Hippocampal formation (tissue), 2 donors: ENCODE results near the gene MS4A8.
"Not testable (repeated sequence)": the region's sequence is repeated elsewhere in the genome, so short reads cannot be mapped to it uniquely, and the experiment has no call there.

Experiments used
- DNase-seq, 2 donors: peaks; one replicate each; lab custom pipeline; 2025; lab: John Stamatoyannopoulos, UW

MS4A8 gene

DNA sequence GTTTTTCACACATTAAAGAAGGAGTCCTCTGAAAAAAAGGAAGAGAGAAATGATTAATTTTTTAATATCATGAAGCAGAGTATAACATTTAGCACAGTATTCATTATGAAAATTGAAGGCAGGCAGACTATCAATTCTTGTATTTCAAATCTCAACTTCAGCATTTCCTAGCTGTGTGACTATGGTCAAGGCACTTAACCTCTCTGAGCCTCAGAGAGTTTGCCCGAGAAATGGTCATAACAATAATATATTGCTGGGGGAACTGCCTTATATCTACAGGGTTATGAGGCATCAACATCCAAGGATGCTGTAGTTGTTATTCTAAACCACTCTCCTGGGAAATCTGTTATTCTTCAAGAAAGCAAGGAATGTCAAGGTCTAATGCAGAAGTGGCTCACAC, 26.2 kb downstream of the MS4A8 start:
- DNase-seq: no peak

DNA sequence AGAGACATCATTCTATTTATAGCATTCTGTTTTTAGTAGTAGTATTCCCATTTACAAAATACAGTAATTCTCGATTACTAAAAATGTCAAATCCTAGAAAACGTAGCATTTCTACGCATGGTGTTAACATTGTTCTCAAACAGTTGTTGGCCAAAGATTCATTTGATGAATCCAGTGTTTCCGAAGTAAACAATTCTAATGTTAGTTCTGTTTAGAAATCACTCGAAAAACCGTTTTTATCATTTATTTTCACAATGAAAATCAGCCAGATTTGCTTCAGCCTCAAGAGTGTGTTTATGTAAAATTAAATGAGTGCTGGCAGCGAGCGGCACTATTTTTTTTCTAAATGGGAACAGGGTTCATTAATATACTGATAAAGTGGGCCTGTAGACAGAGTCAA, 32.2 kb downstream of the MS4A8 start:
- no peak for DNase-seq

DNA sequence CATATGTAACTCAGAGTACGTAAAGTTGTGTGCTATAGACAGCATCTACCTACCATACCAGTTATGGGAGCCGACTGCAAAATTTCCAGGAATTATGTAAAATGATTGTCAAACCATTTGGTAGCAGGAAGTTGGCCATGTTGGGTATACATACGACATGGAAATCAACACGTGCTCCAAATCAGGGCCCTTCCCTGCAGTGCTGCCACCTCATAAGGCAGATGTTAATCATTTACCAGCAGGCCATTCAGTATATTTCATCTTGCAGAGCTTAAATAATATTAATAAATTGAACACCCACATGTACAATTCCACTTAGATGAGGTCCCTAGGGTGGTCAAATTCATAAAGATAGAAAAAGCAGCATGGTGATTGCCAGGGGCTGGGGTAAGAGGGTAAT, 34.9 kb downstream of the MS4A8 start:
- no peak for DNase-seq

DNA sequence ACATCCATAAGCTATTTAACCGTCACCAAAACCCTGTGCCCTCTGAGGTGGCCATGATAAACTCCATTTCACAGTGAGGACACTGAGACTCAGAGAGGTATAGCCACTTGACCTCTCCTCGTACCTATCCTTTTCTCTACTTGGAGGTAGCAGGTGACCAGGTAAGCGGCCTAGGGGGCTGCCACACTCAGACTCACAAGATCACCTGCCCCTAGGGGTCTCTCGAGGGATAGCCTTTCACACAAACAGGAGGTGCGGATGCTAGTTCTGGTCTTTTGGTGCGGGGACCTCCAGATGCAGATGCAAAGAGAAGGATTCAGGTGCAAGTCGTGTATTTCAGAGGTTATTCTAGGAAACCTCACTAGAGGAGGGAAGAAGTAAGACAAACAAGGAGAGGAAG, 39.7 kb downstream of the MS4A8 start:
- DNase-seq: no peak

DNA sequence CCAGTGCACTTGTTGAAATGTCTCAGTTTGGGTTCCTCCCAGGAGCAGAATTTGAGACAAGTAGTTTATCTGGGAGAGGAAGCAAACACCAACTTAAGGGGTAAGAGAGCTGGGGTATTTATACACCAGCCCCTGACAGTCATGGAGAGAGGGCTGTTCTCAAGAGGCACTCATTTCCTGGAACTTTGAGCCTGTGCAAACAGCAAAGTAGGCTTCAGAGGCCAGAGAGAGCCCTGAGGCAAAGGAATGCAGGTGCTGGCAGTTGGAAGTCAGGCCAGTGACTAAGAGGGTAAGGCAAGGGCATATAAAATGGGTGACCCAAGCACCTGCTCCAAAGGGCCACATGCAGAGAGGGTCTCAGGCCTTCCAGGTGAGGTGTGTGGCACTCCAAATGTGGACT, 41.2 kb downstream of the MS4A8 start:
- no peak for DNase-seq

DNA sequence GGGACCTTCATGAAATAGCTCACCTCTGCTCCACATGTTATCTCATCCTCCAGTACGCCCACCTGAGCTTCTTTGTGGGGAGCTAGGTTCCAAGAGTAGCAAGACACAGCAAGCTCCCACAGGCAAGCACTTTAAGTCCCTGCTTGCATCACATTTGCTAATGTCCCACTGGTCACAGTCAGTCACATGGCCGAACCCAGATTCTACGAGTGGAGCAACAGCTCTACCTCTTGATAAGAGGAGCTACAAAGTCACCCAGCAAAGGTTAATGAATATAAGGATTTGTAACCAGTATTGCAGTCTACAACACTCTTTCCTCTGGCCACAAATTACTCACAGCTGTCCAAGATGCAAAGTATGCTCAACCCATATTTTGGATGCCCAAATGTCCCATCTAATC, 42.0 kb downstream of the MS4A8 start:
- no peak for DNase-seq

DNA sequence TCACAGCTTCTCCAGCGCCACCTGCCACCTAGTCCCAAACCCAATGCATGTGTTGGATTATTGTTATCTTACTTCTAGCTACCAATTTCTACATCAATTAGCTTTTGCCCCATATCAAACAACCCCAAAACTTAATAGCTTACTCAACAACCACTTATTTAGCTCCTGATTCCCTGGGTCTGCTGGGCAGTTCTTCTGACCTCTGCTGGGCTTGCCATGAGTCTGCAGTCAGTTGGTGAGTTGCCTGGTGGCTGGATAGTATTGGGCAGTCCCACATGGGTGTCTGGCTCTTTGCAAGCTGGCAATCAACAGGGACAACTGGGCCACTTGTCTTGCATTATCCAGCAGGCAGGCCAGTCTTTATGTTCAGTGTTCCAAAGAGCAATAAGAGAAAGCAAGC, 43.6 kb downstream of the MS4A8 start:
- no peak for DNase-seq

DNA sequence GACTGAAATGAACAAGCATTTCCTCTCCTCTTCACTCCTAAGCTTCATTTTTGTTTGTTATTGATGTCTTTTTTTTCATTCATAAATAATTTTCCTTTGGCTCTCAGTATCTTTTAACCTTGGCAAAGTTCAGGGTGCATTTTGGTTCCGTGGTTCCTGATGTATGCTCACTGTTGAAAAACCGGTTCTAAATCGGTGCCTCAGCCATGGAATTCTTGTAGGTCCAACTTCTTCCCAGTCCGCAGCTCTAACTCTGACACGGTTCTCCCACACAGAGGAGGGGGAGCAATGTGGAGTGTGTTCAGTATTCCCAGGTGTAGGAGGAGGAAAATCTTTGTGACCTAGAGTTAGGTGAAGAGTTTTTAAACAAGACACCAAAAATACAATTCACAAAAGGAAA, 44.7 kb downstream of the MS4A8 start:
- DNase-seq: no peak

DNA sequence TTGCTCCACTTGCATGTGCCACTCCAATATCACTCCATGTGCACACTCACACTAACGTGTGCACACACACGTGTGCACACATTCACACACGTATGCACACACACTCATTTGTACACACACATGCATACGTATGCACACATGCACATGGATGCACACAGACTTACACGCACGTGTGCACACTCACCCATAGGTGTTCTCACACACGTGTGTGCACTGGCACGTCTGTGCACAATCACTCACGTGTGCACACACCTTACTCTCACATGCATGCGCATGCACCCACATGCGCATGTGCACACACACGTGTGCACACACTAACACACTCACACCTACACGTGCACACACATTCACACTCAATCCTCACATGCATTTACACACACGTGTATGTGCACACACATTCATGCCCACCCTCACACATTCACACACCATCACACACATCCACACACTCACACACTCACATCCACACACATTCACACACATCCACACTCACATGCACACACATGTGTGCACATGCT, 48.0 kb downstream of the MS4A8 start:
- no peak for DNase-seq

DNA sequence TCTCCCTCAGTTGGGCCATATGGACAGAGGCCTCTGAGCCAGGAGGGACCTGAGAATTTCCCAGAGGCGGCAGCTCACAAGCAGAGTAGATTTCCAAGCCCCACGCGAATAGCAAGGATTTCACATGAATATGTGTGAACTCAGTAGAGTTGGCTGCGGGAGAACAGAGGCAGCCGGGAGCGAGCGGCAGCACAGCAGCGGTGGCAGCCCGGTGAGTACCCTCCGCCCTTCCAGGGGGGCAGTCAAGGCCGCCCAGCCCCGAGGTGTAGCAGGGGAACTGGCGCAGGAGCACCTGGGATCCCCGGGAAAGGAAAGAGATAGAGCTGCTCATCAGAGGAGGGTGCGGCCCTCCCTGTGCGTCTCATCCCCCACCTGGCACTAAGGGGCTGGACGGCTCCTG, 48.8 kb downstream of the MS4A8 start:
- no peak for DNase-seq

DNA sequence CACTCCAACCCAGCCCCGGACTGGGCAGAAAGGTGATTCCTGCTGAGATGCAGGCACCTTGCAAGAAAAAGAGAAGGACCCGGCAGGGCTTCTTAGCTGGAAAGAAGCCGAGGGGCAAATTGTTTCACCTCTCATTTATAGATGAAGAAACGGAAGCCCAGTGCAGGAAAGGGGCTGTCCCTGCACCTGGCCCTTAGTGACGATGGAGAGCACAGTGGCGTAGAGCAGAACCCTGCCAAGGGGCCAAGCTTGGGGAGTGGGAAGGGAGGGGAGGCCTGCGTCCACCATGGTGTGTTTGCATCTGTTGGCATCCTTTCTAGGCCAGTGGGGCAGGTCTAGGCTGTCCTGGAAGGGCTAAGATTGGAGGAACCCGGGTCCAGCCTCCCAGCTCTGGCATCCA, 49.4 kb downstream of the MS4A8 start:
- DNase-seq: no peak

DNA sequence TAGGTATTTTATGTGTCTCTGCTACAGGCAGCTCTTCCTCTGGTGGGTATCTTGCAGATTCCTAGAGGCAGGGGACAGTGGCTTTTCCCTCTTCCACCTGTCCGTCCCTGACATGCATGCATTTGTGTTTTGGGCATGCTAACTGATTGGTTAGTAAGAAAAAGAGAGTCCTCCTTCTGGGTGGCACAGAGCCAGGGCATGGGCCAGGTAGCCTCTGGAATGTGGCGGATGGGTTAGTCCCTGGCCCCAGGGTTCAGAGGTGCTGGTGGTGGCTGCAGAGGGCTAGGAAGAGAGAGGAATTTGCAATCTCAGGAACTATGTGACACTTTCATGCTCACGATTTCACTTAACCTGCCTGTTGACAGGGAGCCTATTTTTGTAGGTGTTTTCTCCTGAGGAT, 51.5 kb downstream of the MS4A8 start:
- DNase-seq: no peak

DNA sequence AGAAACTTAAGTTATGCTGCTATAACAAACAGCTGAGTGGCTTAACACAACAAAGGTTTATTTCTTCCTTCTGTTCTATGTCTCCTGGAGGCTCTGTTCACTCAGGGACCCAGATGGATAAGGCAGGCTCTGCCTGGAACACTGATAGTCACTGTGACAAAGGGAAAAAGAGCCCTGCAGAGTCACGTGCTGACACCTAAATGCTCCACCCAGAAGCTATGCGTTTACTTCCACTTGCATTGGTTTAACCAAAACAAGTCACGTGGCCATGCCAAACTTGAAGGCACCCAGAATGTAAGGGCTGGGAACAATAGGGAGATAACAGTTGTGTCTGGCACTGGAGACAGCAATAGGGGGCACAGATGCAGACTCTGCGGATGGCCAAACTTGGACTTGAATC, 53.9 kb downstream of the MS4A8 start:
- no peak for DNase-seq

DNA sequence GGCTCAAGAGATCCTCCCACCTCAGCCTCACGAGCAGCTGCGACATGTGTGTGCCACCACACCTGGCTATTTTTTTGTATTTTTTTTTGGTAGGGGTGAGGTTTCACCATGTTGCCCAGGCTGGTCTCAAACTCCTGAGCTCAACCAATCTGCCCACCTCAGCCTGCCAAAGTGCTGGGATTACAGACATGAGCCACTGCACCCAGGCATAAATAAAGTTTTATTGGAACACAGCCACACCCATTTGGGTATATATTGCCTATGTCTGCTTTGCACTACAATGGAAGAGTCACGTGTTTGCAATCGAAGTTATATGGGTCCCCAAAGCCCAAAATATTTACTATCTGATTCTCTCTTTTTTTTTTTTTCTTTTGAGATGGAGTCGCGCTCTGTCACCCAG, 55.5 kb downstream of the MS4A8 start:
- no peak for DNase-seq

DNA sequence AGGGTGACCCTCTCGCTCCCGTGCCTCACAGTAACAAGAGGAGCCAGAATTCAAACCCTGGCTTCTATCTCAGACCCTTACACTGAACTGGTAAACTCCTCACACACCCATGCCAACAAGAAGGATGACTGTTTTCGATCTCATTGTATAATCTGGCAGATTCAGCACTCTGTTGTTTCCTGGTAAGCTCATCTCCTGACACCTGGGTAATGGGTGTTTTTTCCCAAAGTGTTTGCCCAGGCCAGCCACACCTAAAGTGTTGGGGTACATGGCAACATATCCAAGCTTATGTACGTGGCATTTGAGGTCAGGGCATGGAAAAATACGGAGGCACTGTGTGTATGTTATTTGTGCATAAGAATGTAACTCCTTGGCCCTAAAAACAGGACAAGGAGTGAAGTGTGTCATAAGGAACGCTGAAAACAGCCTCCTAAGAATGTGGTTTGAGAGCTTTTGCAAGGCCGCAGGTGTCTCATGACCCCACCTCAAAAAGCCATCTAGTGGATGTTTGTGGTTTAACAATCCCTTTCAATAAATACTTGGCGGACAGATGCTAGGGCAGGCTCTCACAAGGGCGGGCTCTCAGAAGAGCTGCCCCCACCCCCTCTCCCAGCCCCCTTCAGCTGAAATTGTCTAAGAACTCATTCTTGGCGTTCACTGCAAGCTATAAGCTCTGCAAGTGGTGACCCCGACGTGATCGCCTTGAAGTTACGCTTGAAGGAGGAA, 57.1 kb downstream of the MS4A8 start, which contains the start of gene MS4A15:
MS4A15 (plus strand) TSS at position 561 of the 726 bp plus-strand sequence. CDS start 6,867 bp downstream, outside the sequence.
- DNase-seq: no peak

DNA sequence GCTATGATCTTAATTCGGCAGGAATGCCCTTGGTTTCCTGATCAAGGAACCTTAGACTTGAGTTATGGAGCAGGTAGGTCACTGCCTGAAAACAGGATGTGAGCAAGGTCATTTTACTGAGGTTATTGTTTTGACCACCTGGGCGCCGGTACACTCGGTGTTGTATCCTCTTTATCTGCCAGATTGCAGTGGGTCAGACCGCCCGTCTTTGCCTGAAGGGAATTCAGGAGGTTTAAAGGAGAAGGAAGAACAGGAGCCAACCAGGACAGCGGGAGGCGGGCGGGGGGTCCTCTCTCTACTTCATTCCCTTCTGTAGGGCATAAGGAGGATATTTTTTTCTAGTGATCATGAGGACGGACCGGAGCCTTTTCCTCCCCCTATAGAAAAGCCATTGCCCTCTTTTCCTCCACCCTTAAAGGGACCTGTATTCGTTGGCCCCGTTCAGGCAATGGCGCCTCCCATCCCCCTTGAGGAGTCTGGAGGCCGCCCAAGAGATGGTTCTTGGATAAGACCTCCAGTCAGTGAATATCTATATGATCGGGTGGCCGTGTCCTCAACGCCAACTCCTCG, 57.9 kb downstream of the MS4A8 start:
- no peak for DNase-seq

DNA sequence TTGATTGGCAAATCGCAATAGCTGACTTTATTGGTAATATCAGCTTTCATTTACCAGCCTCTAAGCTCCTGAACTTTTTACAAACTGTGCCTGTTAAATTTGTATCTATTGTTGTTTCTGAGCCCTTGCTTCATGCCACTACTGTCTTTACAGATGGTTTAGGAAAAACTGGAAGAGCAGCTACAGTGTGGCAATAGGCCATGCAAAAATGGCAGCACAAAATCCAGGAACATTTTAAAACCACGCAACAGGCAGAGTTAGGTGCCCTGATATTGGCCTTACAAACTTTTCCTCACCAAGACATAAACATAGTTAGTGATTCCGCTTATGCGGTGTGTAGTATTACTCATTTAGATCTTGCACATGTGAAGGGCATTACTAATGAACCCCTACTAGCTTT, 59.3 kb downstream of the MS4A8 start:
- DNase-seq: not testable (repeated sequence)

DNA sequence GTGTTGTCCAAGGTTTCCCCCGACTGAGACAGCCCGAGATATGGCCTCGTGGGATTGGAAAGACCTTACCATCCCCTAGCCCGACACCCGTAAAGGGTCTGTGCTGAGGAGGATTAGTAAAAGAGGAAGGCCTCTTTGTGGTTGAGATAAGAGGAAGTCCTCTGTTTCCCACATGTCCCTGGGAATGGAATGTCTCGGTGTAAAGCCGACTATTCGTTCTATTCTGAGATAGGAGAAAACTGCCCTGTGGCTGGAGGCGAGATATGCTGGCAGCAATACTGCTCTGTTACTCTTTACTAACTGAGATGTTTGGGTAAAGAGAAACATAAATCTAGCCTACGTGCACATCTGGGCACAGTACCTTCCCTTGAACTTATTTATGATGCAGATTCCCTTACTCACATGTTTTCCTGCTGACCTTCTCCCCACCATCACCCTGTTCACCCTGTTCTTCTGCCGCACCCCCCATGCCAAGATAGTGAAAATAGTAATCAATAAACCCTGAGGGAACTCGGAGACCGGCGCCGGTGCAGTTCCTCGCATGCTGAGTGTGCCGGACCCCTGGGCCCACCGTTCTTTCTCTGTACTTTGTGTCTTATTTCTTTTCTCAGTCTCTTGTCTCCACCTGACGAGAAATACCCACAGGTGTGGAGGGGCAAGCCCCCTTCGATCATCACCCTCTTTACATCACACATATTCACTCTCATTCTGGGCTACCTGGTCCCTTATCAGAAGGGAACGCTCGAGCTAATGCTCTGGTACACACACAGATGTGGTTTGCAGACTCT, 60.2 kb downstream of the MS4A8 start:
- DNase-seq: not testable (repeated sequence)

DNA sequence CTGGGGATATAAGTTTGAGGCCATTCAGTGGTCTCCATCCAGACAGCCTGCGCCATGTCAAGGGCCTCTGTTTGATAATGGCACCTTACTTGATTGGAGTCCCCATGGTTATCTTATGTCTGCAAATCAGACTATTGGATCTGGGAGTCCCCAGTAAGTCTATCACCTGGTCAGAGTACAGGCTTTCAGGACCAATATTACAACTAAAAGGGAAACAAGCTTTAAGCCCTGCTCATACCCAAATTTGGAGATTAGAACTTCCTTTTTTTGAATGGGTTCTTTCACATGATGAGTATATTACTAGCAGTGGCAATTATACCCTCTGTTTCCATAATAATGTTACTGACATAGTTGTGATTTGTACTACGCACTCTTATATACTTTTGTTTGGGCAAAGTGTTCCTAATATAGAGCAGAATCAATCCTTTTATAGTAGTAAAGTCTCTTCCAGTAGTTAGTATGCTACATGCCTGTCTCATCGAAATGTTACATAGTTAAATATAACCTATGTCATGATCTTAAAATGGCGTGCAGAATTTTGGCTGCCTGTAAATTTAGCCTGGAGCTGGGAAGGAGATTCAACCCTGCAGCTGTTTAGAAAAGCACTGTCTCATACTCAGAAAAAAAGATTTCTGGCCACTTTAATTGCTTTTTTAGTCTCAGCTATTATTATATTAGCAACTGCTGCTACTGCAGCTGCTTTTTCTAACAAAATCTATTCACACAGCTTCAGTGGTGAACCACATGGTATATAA, 62.2 kb downstream of the MS4A8 start:
- no peak for DNase-seq

DNA sequence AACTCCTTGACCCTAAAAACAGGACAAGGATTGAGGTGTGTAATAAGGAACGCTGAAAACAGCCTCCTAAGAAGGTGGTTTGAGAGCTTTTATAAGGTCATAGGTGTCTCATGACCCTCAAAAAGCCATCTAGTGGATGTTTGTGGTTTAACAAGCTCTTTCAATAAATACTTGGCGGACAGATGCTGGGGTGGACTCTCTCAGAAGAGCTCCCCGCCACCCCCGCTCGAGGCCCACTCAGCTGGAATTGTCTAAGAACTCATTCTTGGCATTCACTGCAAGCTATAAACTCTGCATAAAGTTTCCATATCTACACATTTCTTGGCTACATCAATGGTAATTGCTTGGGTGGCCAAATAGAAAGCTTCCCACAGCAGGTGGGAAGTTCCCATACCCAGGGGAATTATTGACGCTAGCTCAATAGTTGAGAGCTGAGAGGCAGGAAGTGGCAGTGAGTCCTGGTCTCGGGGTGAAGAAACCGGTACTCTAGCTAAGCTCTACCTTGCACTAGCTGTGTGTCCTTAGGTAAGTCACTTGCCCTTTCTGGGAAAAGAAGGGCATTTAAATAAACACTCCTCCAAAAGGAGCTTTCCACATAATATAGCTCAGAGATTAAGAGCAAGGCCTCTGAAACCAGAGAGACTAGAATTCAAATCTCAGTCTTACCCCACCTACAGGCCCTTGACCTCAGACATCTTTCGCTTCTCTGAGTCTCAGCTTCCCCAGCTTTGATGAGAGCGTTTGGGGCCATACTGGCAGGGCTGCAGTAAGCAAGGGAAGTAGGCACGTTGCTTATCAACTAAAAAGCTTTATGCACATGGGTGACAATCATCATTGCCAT, 63.7 kb downstream of the MS4A8 start:
- no peak for DNase-seq

DNA sequence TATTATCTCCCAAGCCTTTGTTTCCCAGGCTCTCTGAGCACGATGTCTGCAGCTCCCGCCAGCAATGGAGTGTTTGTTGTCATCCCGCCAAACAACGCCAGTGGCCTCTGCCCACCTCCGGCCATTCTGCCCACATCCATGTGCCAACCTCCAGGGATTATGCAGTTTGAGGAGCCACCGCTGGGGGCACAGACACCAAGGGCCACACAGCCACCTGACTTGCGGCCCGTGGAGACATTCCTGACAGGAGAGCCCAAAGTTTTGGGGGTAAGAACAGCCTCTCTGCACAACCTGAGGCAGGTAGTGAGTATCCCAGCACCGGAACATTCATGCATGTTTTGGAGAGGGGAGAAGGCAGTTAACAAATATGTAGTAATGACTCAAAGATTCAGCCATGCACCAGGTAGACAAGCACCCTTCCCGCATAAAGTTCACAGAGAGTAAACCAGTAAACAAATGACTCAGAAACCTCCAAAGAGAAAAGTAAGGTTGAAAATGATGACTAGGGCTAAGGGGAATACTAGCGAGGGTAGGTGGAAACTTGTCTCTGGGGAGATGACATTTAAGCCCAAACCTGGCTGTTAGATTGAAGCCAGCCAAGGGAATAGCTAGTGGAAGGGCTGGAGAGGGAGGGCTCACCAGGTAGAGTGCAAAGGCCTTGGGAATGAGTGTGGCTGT, 64.4 kb downstream of the MS4A8 start:
- DNase-seq: no peak
